ENCODE results near the gene TLR7.

Gene TLR7

DNA sequence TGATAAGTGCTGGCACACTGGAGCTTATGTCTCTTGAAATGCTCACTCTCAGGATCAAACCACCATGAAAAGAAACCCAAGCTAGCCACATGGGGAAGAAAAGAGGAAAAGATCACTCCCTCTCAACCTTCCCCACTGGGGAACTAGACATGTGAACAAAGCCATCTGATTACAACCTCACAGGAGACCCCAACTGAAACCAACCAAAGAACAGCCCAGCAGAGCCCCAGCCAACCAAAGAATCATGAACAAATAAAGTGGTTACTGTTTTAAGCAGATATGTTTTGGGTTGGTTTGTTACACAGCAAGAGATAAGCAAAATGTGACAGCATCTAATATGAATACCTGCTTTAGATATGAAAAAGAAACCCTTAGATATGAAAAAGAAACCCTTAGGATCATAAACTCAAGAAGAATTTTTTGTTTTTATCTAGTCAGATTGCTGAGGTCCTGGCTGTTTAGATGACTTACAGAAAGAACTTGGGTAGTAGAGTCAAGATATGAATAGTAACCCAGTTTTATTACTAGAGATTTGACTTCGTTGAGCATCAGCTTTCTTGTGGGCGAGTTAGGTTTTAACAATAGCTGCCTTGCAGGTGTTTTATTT is 23.7 kb upstream of the TLR7 start:
- H3K27ac Mint-ChIP-seq, result no peak overlapping the region
- TF ChIP-seq, protein P1, sequence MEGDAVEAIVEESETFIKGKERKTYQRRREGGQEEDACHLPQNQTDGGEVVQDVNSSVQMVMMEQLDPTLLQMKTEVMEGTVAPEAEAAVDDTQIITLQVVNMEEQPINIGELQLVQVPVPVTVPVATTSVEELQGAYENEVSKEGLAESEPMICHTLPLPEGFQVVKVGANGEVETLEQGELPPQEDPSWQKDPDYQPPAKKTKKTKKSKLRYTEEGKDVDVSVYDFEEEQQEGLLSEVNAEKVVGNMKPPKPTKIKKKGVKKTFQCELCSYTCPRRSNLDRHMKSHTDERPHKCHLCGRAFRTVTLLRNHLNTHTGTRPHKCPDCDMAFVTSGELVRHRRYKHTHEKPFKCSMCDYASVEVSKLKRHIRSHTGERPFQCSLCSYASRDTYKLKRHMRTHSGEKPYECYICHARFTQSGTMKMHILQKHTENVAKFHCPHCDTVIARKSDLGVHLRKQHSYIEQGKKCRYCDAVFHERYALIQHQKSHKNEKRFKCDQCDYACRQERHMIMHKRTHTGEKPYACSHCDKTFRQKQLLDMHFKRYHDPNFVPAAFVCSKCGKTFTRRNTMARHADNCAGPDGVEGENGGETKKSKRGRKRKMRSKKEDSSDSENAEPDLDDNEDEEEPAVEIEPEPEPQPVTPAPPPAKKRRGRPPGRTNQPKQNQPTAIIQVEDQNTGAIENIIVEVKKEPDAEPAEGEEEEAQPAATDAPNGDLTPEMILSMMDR (IDR thresholded peaks at IDR 0.05), result no peak
- no peak for DNase-seq
- peaks cover 7% of the 10 kb centered on the region for H3K27me3 Mint-ChIP-seq (ENCODE audit: low read depth, poor library complexity)
- H3K4me3 Mint-ChIP-seq, result no peak overlapping the region
- no peaks in the 10 kb centered on the region for H3K36me3 Mint-ChIP-seq (ENCODE audit: low read depth)
- no peaks in the 10 kb centered on the region for H3K4me1 Mint-ChIP-seq
- peaks cover 29% of the 10 kb centered on the region for H3K9me3 Mint-ChIP-seq

DNA sequence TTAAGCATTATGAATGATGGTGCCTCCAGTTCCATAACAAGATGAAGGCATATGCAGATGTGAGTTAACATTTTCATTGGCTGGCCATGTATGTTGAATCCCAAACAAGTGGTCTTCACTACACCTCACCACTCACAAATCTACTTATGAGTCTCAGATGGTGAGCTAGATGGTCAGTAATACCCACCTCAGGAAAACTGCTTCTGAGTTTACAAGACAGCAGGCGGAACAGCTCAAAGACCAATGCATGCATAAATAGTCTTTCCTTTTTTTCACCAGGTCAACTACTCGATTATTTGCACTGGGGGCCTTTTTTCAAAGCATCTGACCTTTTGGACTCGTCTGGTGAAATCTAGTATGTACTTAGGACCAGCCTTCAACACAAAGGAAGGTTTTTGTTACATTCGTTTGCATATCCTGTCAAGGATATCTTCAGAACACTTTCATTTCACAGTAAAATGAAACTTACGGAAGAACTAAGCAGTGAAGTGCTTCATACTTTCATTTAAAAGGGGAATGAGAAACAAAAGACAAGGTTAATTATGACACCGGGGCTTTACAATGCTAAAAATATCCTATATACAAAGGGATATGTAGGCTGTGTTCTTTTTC is 23.1 kb upstream of the TLR7 start:
- Mint-ChIP-seq H3K4me1 (no peaks in the 10 kb centered on the region), H3K9me3 (peaks cover 29% of the 10 kb centered on the region), H3K4me3 (no peak overlapping the region), H3K36me3 (ENCODE audit: low read depth) (no peaks in the 10 kb centered on the region), H3K27me3 (ENCODE audit: low read depth, poor library complexity) (peaks cover 7% of the 10 kb centered on the region), H3K27ac (no peak overlapping the region)
- DNase-seq, result no peak
- TF ChIP-seq, protein P1 (IDR thresholded peaks at IDR 0.05), result no peak

DNA sequence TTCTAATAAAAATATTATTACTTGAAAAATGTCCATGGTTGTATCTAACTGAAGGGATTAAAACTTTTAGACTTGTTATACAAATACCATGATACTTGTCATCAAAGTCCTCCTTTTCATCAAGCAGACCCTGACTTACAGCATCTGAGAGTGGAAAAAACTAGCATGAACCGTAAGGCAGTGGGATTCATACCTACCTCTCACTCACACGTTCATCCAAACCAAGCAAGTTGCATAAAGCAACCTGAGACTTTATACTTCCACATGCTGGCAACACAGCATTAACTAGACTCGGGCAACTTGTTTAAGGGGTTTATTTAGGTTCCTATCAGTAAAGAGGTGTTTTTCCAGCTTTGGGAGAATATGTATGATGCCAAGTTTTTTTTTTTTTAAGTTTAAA is 22.6 kb upstream of the TLR7 start:
- TF ChIP-seq, protein P1 (IDR thresholded peaks at IDR 0.05), result no peak
- no peak overlapping the region for H3K4me3 Mint-ChIP-seq
- H3K9me3 Mint-ChIP-seq, result peaks cover 33% of the 10 kb centered on the region
- H3K36me3 Mint-ChIP-seq (ENCODE audit: low read depth), result no peaks in the 10 kb centered on the region
- DNase-seq, result no peak
- H3K4me1 Mint-ChIP-seq, result no peaks in the 10 kb centered on the region
- no peak overlapping the region for H3K27ac Mint-ChIP-seq
- peaks cover 7% of the 10 kb centered on the region for H3K27me3 Mint-ChIP-seq (ENCODE audit: low read depth, poor library complexity)

DNA sequence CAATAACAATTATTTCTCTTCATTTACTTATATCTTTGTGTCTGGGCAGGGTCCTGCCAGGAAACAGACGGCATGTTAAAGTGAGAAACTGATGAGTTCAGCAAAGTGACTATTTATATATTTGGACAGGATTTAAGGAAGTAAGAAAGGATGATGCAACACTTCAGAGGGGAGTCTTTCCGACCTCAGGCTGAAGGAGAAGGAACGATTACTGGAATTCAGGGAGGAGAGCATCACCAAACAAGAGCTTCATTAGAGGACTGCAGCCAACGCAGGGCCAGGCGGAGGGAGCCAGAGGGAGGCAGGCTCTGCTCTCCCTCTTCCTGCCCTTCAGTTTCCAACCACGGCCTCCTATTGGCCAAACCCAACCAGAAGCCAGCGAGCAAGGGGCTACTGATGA is 1.5 kb upstream of the TLR7 start:
- no peaks in the 10 kb centered on the region for H3K4me1 Mint-ChIP-seq
- H3K4me3 Mint-ChIP-seq, result no peak overlapping the region
- H3K9me3 Mint-ChIP-seq, result peaks cover 77% of the 10 kb centered on the region

DNA sequence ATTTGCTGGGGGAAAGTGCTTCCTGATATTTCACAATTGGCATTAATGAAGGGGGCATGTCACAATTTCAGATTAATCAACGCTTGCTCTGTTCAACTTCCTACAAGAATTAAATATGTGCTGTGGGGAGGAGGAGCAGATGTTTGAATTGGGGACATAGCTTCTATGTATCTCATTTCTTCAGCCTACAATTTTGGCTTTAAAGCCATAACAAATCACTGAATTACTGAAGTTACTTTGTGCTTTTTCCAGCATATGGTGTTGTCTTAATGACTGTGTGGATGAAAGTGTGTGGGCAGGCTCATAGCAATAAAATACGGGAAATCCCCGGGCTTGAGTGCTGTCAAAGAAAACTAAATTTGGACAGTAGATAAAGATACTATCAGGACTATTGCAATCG is 813 bp downstream of the TLR7 start:
- DNase-seq, result no peak
- Mint-ChIP-seq H3K36me3 (ENCODE audit: low read depth) (no peaks in the 10 kb centered on the region), H3K9me3 (peaks cover 60% of the 10 kb centered on the region), H3K27ac (no peak overlapping the region), H3K4me3 (no peak overlapping the region), H3K4me1 (no peaks in the 10 kb centered on the region), H3K27me3 (ENCODE audit: low read depth, poor library complexity) (no peaks in the 10 kb centered on the region)
- TF ChIP-seq, protein P1 (IDR thresholded peaks at IDR 0.05), result no peak

More for the DNA sequence above, 1.5 kb upstream of the TLR7 start:
- DNase-seq, result no peak
- Mint-ChIP-seq H3K36me3 (ENCODE audit: low read depth) (no peaks in the 10 kb centered on the region), H3K27ac (no peak overlapping the region), H3K27me3 (ENCODE audit: low read depth, poor library complexity) (no peaks in the 10 kb centered on the region)
- TF ChIP-seq, protein P1 (IDR thresholded peaks at IDR 0.05), result no peak

DNA sequence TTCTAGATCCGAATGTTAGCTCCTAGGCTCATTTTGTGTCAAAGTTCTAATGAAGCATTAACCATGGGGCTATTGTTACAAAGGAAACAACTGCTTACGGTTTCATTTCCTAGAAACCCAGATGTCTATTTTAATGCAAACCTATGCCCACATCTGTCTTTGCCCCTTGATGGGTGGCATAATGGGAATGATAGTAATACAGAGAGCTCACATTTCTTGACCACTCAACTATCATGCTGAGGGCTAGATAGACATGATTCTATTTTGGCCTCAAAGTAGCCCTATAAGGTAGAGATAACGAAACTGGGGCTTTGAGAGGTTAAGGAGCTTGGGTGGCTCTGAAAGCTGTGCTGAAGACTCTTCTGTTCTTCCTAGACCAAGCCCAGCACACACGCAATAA is 1.9 kb downstream of the TLR7 start:
- H3K4me1 Mint-ChIP-seq, result no peaks in the 10 kb centered on the region
- H3K4me3 Mint-ChIP-seq, result no peak overlapping the region
- H3K27ac Mint-ChIP-seq, result no peak overlapping the region
- DNase-seq, result no peak
- H3K36me3 Mint-ChIP-seq (ENCODE audit: low read depth), result no peaks in the 10 kb centered on the region
- H3K9me3 Mint-ChIP-seq, result peaks cover 56% of the 10 kb centered on the region
- no peaks in the 10 kb centered on the region for H3K27me3 Mint-ChIP-seq (ENCODE audit: low read depth, poor library complexity)
- TF ChIP-seq, protein P1 (IDR thresholded peaks at IDR 0.05), result no peak

Data from nephron progenitor cell (in vitro differentiated cells).